Thyroid gland (tissue), 4 donors: ENCODE data around the gene KCNJ5. TPM values are rescaled to one million over a fixed set of nuclear protein-coding genes. Genes with fewer than 3 reads are reported as not detected.
A peak's percentile ranks its signal among the peaks of the same experiment; 100 is the strongest.

Experiments
- DNase-seq, 2 donors: peaks; one replicate each; pipeline ENCODE4 v3.0.0-alpha.2; 2019
- H3K27ac ChIP-seq, 3 donors: fragments of 200-600 bp; sonication (generic); 1 replicate in 2 of 3; 2 replicates in 1 of 3; pipeline ENCODE4 v1.5.1; 2016 to 2019; ENCODE audit warnings: mild to moderate bottlenecking in 1 of 3, moderate library complexity in 1 of 3
- H3K27me3 ChIP-seq: fragments of 200-600 bp; sonication (generic); one replicate; pipeline ENCODE4 v1.5.1; 2019
- H3K36me3 ChIP-seq, 2 donors: fragments of 200-600 bp; sonication (generic); one replicate each; pipeline ENCODE4 v1.5.1; 2016 to 2019
- H3K4me1 ChIP-seq, 2 donors: fragments of 200-600 bp; sonication (generic); one replicate each; pipeline ENCODE4 v1.5.1; 2017 to 2019
- H3K4me3 ChIP-seq, 3 donors: fragments of 200-600 bp; sonication (generic); replicated peaks in 1 of 3; 1 replicate in 2 of 3; 2 replicates in 1 of 3; pipeline ENCODE4 v1.5.1; 2016; ENCODE audit warnings: mild to moderate bottlenecking in 1 of 3
- H3K9me3 ChIP-seq: fragments of 200-600 bp; sonication (generic); one replicate; pipeline ENCODE4 v1.5.1; 2017
- CTCF ChIP-seq, 6 experiments: fragments of 200-600 bp in 3 of 6; fragments of 450-650 bp in 3 of 6; sonication (generic) in 3 of 6; IDR thresholded peaks; one replicate each; pipeline ENCODE4 v1.5.1; 2016 to 2019; ENCODE audit warnings: antibody characterized with exemption in 6 of 6, mild to moderate bottlenecking in 2 of 6, inconsistent platforms in 1 of 6, moderate library complexity in 1 of 6
- POLR2A ChIP-seq, 2 donors: fragments of 450-650 bp; IDR thresholded peaks; one replicate each; pipeline ENCODE4 v1.6.1; 2017; ENCODE audit warnings: antibody characterized with exemption in 2 of 2, mild to moderate bottlenecking in 2 of 2, moderate library complexity in 1 of 2
- WGBS, 2 donors: methylation state at CpG; one replicate each; pipeline ENCODE4 v1.1.5; 2017; 5-methylcytosine and 5-hydroxymethylcytosine counted together
- intact Hi-C: fragments of 100-400 bp; cut with DNase I; formaldehyde crosslinking; loops from one replicate; pipeline ENCODE4 v1.15.1; 2023
- total RNA-seq, 4 donors: library from RNA; depleted of rRNA; stranded (reverse); fragments of >200 nt; gene quantifications; one replicate each; pipeline ENCODE4 v1.2.3, GENCODE V29; 2016

Gene KCNJ5
- total RNA-seq: 1 to 10 TPM in 2 of 4 donors, under 1 TPM in 2; 0.40 to 2.7 (median 1.2) TPM

- TF ChIP-seq POLR2A (IDR thresholded peaks at IDR 0.05): no peak
- TF ChIP-seq CTCF (IDR thresholded peaks at IDR 0.05): peak in 1 of 6 experiments; percentile 3
- peak; percentile 78 to 79 for DNase-seq
- Histone ChIP-seq H3K27ac (peak within 1 kb of the TSS in 2 of 3 donors; percentile 14 to 41), H3K9me3 (no peaks in the 10 kb centered on the region), H3K36me3 (no peaks in the 10 kb centered on the region), H3K4me1 (peaks cover 16 to 35% of the 10 kb centered on the region in 2 donors), H3K27me3 (no peaks in the 10 kb centered on the region), H3K4me3 (peak within 1 kb of the TSS in 2 of 3 donors; percentile 25 to 35)
- intact Hi-C loops: no loop called here
- 0 to 2% methylated on average over 35 to 36 of the region's 85 CpGs for WGBS, 2 donors
Measured at GRCh38 chr11:128890543-128891368, at the start of gene KCNJ5. TSS of gene KCNJ5 (plus strand) at chr11:128891356. CDS start at chr11:128911274, 19,918 bp downstream.

- H3K27ac ChIP-seq: no peak overlapping the region
- H3K9me3 ChIP-seq: no peaks in the 10 kb centered on the region
- no peak for DNase-seq
- WGBS, 2 donors: 84 to 97% methylated on average over 7 of the region's 7 CpGs
- intact Hi-C loops: no loop called here
- TF ChIP-seq POLR2A (IDR thresholded peaks at IDR 0.05) (no peak), CTCF (IDR thresholded peaks at IDR 0.05) (no peak)
- H3K27me3 ChIP-seq: no peaks in the 10 kb centered on the region
- no peaks in the 10 kb centered on the region for H3K36me3 ChIP-seq
- peaks cover 7 to 11% of the 10 kb centered on the region in 2 donors for H3K4me1 ChIP-seq
- H3K4me3 ChIP-seq: no peak overlapping the region
Measured at GRCh38 chr11:128841461-128842072, 49.6 kb upstream of the KCNJ5 start.

- Histone ChIP-seq H3K36me3 (no peaks in the 10 kb centered on the region), H3K27me3 (no peaks in the 10 kb centered on the region), H3K4me1 (peaks cover 7 to 11% of the 10 kb centered on the region in 2 donors), H3K4me3 (no peak overlapping the region), H3K9me3 (no peaks in the 10 kb centered on the region), H3K27ac (no peak overlapping the region)
- 69 to 72% methylated on average over 2 of the region's 2 CpGs for WGBS, 2 donors
- DNase-seq: no peak
- intact Hi-C loops: no loop called here
- no peak for TF ChIP-seq POLR2A (IDR thresholded peaks at IDR 0.05)
- no peak for TF ChIP-seq CTCF (IDR thresholded peaks at IDR 0.05)
Measured at GRCh38 chr11:128843198-128843785, 47.9 kb upstream of the KCNJ5 start.

- Histone ChIP-seq H3K27me3 (no peaks in the 10 kb centered on the region), H3K4me1 (peaks cover 7 to 11% of the 10 kb centered on the region in 2 donors), H3K4me3 (no peak overlapping the region), H3K9me3 (no peaks in the 10 kb centered on the region), H3K27ac (no peak overlapping the region), H3K36me3 (no peaks in the 10 kb centered on the region)
- TF ChIP-seq POLR2A (IDR thresholded peaks at IDR 0.05) (no peak), CTCF (IDR thresholded peaks at IDR 0.05) (no peak)
- WGBS, 2 donors: 74 to 77% methylated on average over 2 of the region's 2 CpGs
- intact Hi-C loops: no loop called here
- DNase-seq: no peak
Measured at GRCh38 chr11:128845334-128845780, 45.8 kb upstream of the KCNJ5 start.
